Erythroblast (primary cell): ENCODE measurements around the gene TPRG1L.

Source experiments
- GATA1 ChIP-seq: IDR thresholded peaks from 2 replicates; pipeline ENCODE4 v1.6.1; 2011; ENCODE audit warnings: low read depth, mild to moderate bottlenecking, control low read depth, low read length, moderate library complexity
- POLR2A ChIP-seq: IDR thresholded peaks from 2 replicates; pipeline ENCODE4 v1.6.1; 2011; ENCODE audit warnings: mild to moderate bottlenecking, low read length

GRCh38 chr1:3659093-3659492, 34.3 kb downstream of the TPRG1L start:
- no peak for TF ChIP-seq POLR2A
- no peak for TF ChIP-seq GATA1
